Fibroblast of skin of back (primary cell): ENCODE data around the gene CLRN3.

Experiments used
- DNase-seq: peaks from one replicate; pipeline ENCODE4 v3.0.0-alpha.2; 2013

The CLRN3 gene

GRCh38 chr10:127872871-127873600 lies 19.7 kb downstream of the CLRN3 start:
- DNase-seq, result no peak

DNA sequence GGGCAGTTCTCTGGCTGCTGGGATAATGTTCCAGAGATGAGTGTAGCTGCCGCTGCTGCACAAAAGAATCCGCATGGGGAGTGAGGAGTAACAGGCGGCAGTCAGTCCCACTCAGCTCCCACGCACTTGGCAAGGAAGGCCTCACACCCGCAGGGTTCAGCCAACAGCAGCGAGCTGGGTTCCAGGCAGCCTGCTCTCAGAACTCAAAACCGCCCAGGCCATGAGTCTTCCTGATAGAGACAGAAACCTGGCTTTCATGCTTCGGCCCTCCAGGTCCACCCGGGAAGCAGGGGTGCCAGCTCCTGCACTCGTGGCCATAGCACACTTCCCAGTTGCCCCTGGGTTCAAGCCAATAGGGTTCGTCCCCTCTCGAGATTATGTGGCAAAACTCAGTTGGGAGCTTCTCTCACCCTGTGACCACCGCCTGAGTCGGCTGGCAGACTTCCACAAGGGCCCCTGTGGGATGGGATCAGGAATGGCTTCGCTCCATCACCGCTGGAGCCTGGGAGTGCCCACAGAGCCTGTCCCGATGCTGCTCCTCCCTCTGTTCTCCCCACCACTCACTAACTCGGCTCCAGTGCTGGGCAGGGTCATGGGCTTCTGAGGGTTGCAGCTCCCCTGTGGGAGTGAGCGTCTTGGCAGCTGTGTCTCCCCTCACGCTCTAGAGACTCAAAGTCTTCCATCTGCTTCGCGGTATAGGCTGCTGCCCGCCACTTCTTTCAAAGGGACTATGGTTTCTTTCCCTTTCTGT lies 20.6 kb downstream of the CLRN3 start:
- no peak for DNase-seq

- no peak for DNase-seq
Observed at GRCh38 chr10:127871631-127872010, 21.1 kb downstream of the CLRN3 start.

- no peak for DNase-seq
Observed at GRCh38 chr10:127869329-127869728, 23.4 kb downstream of the CLRN3 start.

DNA sequence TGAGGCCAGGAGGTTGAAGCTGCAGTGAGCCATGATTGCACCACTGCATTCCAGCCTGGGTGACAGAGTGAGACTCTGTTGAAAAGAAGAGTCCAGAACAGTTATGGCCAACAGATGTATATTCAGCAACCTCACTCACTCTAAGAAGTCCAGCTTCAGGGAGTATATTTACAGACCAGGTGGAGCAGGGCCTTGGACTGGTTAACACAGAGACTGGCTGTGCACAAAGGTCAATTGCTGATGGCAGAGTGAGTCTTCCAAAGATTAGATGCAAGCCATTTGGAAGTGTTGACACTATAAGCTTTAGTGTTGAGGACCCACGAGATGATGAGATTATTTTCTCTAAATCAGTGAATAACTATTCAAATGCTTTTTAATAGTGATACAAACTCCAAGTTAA lies 24.9 kb downstream of the CLRN3 start:
- DNase-seq, result no peak

GRCh38 chr10:127866276-127867013 lies 26.3 kb downstream of the CLRN3 start:
- DNase-seq, result no peak

- no peak for DNase-seq
Observed at GRCh38 chr10:127863231-127863825, 29.4 kb downstream of the CLRN3 start.

DNA sequence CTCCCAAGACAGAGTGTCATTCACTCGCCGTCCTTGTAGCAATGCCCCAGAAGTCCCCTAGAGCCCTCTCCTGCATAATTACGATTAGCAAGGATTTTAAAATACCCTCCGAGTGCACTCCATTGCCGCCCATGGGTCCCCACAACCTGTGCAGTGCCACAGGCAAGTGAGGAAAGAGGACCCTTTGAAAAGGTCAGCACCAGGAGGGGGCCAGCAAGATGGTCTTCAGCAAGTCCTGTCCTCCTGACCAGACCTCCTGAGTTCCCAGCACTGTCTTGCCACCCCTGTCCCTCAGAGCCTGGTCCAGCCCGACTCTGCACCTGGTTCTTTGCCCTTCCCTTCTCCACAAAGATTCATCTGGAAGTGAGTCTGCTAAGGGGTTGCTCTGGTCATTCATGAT lies 32.1 kb downstream of the CLRN3 start:
- no peak for DNase-seq

DNA sequence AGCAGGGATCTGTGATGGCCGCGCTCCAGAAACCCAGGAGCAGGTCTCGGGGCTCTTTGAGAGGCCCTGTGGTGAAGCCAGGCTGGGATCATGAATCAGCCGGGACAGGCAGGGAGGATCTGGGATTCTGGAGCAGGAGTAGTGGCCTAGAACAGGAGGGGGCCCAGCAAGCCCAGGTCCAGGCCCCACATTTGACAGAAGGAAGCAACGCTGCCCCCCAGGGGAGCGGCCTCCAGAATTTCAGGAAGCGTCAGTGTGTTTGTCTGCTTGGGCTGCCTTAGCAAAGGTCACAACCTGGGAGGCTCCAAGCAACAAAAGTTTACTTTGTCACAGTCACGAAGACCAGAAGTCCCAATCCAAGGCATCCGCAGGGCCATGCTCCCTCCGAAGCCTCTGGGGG lies 36.8 kb downstream of the CLRN3 start:
- DNase-seq, result no peak

DNA sequence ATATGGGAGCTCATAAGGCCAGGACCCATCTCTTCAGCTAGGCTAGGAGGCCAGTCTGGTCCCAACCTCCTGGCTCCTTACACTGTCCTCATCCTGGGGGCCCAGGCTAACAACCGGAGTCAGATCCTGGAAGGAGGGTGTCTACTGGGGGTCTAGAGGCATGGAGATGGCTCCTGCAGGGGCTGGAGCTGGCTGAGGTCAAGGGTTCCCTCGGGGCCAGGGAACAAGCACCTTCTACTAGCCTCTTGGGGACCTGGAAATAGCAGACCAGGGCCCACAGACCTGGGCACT lies 37.2 kb downstream of the CLRN3 start:
- DNase-seq, result no peak

GRCh38 chr10:127854769-127855590 lies 37.8 kb downstream of the CLRN3 start:
- no peak for DNase-seq

DNA sequence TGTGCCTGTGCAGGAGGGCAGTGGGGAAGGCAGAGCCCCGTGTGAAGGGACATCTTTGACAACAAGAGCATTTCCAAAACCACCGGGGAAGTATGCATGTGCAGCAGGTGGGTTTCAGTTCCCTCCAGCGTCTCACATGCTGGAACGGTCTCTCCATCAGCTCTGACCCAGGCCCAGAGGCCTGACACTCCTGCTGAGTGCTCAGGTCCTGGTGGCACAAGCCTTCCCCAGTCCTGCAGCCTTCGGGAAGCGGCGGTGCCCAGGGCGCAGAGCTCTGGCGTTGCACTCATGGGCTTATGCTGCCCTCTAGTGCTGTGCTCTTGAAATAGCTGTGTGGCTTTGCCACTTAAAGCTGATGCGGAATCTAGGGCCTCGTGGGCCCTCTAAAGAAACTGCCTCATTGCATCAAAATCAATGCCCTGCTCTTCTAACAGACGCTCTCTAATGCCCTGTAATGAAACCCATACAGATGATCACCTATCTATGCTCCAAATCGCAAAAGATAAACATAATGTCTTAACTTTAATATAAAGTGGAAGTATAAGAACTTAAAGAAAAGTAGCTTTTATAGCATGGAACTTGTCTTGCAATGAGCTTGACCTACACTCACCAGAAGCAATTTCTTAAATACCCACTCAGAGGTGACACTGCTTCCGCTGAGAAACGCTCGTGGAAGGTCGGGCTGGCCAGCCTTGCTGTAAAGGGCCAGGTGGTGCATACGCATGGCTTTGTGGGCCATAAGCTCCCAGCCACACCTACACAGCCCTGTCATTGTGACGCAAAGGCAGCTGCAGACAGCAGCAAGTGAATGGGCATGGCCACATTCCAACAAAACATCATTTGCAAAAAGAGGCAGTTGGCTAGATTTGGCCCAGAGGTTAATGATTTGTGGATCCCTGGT lies 38.6 kb downstream of the CLRN3 start:
- peak; percentile 50 for DNase-seq

DNA sequence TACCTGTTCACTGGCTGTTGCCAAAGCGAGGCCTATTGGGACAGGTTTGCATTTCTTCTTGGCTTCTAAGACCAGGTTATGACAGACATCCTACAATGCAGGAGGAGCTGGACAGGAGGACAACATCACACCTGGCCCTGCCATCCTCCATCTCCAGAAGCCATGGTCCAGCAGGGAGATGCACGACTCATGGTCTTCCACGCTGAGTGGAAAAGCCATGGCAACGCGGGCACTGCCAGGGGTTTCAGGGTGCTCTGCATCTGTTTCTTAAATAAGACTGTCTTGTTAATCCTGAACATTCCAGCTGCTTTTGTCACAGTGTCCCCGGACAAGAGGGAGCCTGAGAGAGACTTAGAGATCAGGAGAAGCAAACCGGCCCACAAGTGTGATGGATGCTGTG lies 40.3 kb downstream of the CLRN3 start:
- DNase-seq, result no peak

- DNase-seq, result no peak
Observed at GRCh38 chr10:127851661-127852194, 41.0 kb downstream of the CLRN3 start.

DNA sequence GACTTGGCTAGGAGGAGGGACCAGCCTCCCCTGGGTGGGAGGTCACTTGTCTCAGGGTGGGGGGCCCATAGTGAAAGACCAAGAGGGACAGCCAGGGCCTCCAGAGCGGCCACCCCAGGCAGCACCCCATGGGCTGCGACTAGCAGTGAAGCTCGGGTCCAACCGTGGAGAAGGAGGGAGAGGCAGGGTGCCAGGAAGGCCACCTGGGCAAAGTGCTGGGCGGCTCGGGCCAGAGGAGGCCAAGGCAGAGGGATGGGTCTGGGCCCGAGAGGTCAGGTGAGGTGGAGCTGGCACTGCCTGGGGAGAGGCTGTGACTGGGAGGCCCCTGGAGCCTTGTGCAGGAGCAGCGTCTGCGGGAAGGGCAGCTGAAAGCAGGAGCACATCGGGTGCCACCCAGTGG lies 41.8 kb downstream of the CLRN3 start:
- no peak for DNase-seq

- DNase-seq, result no peak
Observed at GRCh38 chr10:127849921-127850320, 42.8 kb downstream of the CLRN3 start.

- no peak for DNase-seq
Observed at GRCh38 chr10:127849224-127849623, 43.5 kb downstream of the CLRN3 start.

DNA sequence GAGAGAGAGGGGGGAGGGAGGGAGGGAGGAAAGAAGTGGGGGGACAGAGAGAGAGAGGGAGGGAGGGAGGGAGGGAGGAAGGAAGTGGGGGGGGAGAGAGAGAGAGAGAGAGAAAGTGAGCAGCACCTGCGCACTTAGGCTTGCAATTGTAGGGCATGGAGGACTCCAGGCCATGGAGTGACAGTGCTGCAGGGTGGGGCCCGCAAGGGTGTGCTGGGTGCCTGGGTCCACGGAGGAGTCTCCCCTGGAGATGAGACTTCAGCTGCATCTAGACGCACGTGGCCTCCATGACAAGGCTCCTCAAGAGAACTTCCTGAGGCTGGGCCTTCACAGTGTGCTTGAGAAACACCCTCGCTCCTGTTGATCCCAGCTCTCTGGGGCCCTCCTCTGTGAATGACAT lies 44.5 kb downstream of the CLRN3 start:
- no peak for DNase-seq

GRCh38 chr10:127845756-127846155 lies 47.0 kb downstream of the CLRN3 start:
- no peak for DNase-seq

- no peak for DNase-seq
Observed at GRCh38 chr10:127840884-127841283, 51.9 kb downstream of the CLRN3 start.

DNA sequence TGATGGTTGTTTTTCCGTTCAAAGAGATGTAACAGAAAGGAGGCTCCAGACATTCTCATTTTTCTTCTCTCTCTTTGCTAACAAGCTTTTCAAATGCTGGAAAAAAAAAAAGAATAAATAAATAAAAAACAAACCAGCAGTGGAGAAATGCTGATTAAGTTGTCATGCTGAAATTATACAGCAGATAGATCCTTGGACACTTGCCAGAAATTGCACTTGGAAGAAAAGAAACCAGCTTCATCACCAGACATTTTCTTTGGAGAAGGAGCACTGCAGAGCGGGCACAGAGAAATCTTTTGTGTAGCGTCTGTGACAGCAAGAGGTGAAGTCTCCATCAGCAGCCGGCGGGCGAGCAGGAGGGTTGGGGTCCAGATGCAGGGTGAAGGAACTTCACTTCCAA lies 55.8 kb downstream of the CLRN3 start:
- DNase-seq, result no peak
